KBM-7 (cell line): ENCODE data around the gene CHMP4A.
"Not testable (repeated sequence)": the region's sequence is repeated elsewhere in the genome, so short reads cannot be mapped to it uniquely, and the experiment has no call there.

Experiments used
- DNase-seq: peaks from one replicate; pipeline ENCODE4 v3.0.0-alpha.2; 2015
- in situ Hi-C: fragments of 300-500 bp; cut with MboI; formaldehyde crosslinking; loops from 2 replicates; pipeline ENCODE4 v1.14.3; 2020; ENCODE audit warnings: low sequenced_read_pairs, low pct_unique_long_range_greater_than_20kb, mixed read lengths

CHMP4A gene

GRCh38 chr14:24203249-24203886 is 9.9 kb downstream of the CHMP4A start:
- in situ Hi-C loops, DNase-seq: not testable (repeated sequence)

- in situ Hi-C loops, DNase-seq: not testable (repeated sequence)
Observed at GRCh38 chr14:24202538-24202937, 10.8 kb downstream of the CHMP4A start.

DNA sequence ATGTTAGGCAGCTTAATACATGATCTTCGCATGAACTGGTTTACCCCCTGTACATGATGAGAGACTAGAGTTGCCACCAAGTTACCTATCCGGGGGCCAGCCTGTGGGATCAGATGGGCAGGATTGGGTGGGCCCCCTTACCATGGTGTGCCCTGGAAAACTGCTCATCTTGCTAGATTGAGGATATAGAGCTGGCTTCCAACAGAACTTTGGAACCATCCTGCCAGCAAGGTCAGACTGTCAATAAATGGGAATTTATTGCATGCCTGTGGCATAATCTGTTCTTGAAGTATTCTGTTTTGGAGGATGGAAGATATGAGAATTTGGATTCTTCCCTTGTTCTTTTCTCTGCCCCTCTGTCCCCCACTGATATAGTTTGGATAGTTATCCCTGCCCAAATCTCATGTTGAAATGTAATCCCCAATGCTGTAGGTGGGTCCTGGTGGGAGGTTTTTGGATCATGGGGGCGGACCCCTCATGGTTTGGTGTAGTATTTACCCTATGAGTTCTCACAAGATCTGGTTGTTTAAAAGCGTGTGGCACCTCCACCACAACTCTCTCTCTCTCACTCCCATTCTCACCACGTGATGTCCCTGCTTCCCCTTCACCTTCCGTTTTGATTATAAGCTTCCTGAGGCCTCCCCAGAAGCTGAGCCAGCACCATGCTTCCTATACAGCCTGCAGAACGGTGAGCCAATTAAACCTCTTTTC is 14.3 kb downstream of the CHMP4A start:
- in situ Hi-C loops: no loop called here
- DNase-seq: peak; percentile 34

GRCh38 chr14:24197056-24197450 is 16.2 kb downstream of the CHMP4A start:
- no peak for DNase-seq
- in situ Hi-C loops: no loop called here

- peak; percentile 50 for DNase-seq
- in situ Hi-C loops: no loop called here
Observed at GRCh38 chr14:24196071-24197055, 16.9 kb downstream of the CHMP4A start.

DNA sequence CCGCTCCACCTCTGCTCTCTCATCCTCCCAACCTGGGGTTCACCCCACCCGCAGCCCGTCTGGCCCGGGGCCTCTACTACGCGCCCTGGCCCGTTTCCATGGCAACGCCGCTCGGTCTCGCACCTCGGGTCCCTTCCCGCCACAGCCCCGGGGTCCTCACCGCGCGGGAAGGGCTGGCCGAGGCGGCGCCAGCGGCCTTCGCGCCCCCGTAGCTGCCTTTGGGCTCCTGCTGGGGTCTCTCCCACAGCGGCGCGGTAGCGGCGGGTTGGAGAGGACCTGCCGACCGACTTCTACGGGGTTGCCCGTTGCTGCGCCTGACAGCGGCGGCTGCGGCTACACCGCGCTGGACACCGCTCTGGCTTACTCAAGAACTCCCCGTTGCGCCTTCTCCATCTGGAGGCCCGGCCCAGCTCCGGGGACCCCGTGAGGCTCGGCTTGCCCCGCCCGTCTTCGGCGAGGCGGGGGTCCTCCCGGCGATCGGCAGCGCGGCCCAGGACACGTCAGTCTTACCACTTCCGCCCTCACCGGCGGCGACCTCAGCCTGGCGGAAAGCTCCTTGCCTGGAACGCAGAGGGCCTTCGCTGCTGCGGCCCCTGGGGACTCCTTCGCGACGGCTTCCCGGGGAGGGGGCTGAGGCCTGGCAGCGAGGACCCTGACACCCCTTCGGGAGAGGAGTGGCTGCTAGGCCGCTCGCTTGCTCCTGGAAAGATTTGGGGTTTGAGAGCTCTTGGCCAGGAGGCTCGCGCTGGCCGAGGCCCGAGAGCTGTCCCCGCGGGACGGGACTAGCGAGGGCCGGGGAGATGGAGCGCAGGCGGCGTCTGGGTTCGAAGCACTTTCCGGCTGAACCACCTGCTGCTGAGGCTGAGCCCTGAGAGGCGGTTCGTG is 17.9 kb downstream of the CHMP4A start, which contains the start of gene TM9SF1:
Gene TM9SF1, minus strand, starts transcription at position 256 of the 885 bp plus-strand sequence. CDS start 422 bp downstream, outside the sequence.
- in situ Hi-C loops: no loop called here
- DNase-seq: peak; percentile 89

GRCh38 chr14:24194873-24195185 is 18.5 kb downstream of the CHMP4A start:
- no peak for DNase-seq
- in situ Hi-C loops: no loop called here

GRCh38 chr14:24194186-24194872 is 19.0 kb downstream of the CHMP4A start:
- in situ Hi-C loops: no loop called here
- DNase-seq: no peak

DNA sequence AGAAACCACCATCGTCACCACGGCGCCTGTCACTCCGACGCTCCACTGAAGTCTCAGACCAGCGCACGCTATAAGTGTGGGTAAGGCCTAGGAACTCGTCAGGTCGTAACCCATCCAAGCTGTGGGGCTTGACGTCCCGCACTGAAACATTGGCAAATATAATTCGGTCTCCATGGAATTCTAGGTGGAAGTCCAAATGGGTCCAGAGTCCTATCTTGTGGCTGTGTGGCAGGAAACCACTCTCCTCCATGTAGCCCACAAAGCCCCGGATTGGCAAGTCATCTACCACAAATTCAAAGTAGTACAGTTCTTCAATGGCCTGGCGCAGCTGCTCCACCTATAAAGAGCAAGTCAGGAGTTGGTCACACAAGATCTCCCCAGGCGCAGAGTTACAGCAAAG is 20.4 kb downstream of the CHMP4A start:
- in situ Hi-C loops: no loop called here
- DNase-seq: no peak

DNA sequence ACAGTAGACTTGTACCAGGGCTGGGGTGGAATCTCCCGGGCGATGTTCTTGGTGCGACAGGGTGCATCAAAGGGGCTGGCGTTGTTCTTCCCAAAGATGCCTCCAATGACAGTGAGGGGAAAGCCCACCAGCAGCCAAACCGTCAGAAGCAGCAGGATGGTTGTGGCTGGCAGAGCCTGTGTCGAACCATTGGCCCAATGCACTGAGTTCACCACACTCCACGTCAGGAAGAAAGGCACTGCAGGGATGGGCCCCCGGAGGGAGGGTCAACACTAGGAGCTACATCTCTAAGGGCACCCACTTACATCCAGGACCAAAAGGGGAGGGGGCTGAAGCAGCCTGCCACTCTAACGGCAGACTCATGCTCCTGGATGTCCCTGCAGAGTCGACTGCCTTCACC is 22.9 kb downstream of the CHMP4A start:
- in situ Hi-C loops: no loop called here
- no peak for DNase-seq

DNA sequence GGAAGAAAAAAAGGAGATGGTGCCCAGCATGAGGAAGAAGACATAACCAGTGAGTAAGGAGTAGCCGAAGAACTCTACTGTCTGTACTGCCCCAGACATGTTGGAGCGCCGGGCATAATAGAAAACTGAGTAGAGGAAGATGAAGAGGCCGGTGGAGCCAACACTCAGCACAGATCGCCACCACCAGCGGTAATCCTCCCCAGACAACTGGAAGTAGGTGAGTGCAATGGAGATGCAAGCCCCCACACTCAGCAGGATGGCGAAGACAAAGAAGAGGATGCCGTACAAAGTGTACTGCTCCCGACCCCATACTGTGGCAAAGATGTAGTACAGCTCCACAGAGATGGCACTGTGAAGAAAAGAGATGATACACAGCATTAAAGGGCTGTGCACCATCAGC is 23.8 kb downstream of the CHMP4A start:
- DNase-seq: no peak
- in situ Hi-C loops: no loop called here

GRCh38 chr14:24189059-24189375 is 24.3 kb downstream of the CHMP4A start:
- DNase-seq: no peak
- in situ Hi-C loops: no loop called here

- in situ Hi-C loops: no loop called here
- peak; percentile 96 for DNase-seq
Observed at GRCh38 chr14:24188251-24189058, 24.8 kb downstream of the CHMP4A start, which contains the start of gene IPO4. Gene IPO4, minus strand, starts transcription at chr14:24188816. Its CDS starts 29 bp downstream, at chr14:24188787.

- DNase-seq: no peak
- in situ Hi-C loops: no loop called here
Observed at GRCh38 chr14:24187539-24187915, 25.8 kb downstream of the CHMP4A start.

DNA sequence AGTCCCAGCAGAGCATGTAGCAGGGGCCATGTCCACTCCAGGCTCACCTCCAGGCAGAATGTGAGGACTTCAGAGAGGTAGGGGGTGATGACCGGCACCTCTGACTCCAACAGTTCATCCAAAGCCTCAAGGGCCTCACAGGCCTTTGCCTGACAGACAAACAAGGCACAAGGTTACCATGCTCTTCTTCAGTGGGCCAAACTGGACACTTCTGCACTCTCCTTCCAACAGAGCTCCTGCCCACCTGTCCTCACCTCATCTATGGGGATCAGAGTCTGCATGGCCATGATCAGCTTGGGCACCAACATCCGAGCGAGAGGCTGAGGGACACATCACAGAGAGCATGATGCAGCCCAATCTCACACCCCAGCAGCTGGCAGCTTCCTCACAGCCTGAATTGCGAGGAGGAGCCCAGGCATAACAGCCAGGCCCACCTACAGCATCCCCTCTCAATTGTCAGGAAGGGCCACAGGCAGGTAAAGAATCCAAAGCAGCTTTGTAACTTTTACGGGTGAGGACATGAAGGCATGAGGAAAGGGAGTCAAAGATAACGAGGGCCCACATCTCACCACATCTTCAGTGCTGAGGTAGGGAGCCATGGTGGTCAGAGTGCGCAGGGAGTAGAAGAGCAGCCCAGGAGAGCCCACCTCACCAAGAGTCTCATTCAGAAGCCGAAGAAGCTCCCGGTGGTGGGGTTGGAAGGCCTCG is 26.3 kb downstream of the CHMP4A start:
- in situ Hi-C loops: no loop called here
- no peak for DNase-seq

GRCh38 chr14:24185741-24186140 is 27.5 kb downstream of the CHMP4A start:
- in situ Hi-C loops: no loop called here
- no peak for DNase-seq

GRCh38 chr14:24185026-24185425 is 28.3 kb downstream of the CHMP4A start:
- in situ Hi-C loops: no loop called here

More at GRCh38 chr14:24185026-24185425, 28.3 kb downstream of the CHMP4A start:
- DNase-seq: no peak
